Activated naive CD4-positive, alpha-beta T cell treated with anti-CD3 and anti-CD28 coated beads, Interleukin-2, amount 10 ng/mL, durations not matched to agents 7 days and 5 days (primary cell): ENCODE data around the gene FANCF.

Source experiments
- CTCF ChIA-PET: fragments of 350-600 bp; sonication (Branson Sonifier 250); formaldehyde crosslinking; loops from one replicate; lab custom pipeline; 2021; ENCODE audit warnings: antibody characterized with exemption; lab: Charles Lee
- DNase-seq: peaks from one replicate; pipeline ENCODE4 v3.0.0-alpha.2; 2020
- H3K27ac Mint-ChIP-seq: one replicate; pipeline ENCODE4 v1.8.0; 2021; ENCODE audit warnings: mild to moderate bottlenecking, moderate library complexity, mixed read lengths
- H3K27me3 Mint-ChIP-seq: one replicate; pipeline ENCODE4 v1.8.0; 2021; ENCODE audit warnings: mild to moderate bottlenecking, mixed read lengths
- H3K36me3 Mint-ChIP-seq: one replicate; pipeline ENCODE4 v1.8.0; 2021; ENCODE audit warnings: mixed read lengths
- H3K4me1 Mint-ChIP-seq: one replicate; pipeline ENCODE4 v1.8.0; 2021; ENCODE audit warnings: mixed read lengths
- H3K4me3 Mint-ChIP-seq: one replicate; pipeline ENCODE4 v1.8.0; 2021; ENCODE audit warnings: mild to moderate bottlenecking, moderate library complexity, mixed read lengths
- H3K9me3 Mint-ChIP-seq: one replicate; pipeline ENCODE4 v1.8.0; 2021; ENCODE audit warnings: mixed read lengths

FANCF gene

GRCh38 chr11:22583963-22584492 is 41.6 kb downstream of the FANCF start:
- H3K36me3 Mint-ChIP-seq: no peaks in the 10 kb centered on the region
- H3K9me3 Mint-ChIP-seq: no peaks in the 10 kb centered on the region
- no peak for DNase-seq
- no peaks in the 10 kb centered on the region for H3K4me1 Mint-ChIP-seq
- CTCF ChIA-PET: no interaction called here
- no peak overlapping the region for H3K27ac Mint-ChIP-seq
- H3K4me3 Mint-ChIP-seq: no peak overlapping the region
- no peaks in the 10 kb centered on the region for H3K27me3 Mint-ChIP-seq

- DNase-seq: no peak
- H3K4me1 Mint-ChIP-seq: no peaks in the 10 kb centered on the region
- no peak overlapping the region for H3K4me3 Mint-ChIP-seq
- no peak overlapping the region for H3K27ac Mint-ChIP-seq
- no peaks in the 10 kb centered on the region for H3K36me3 Mint-ChIP-seq
- CTCF ChIA-PET: no interaction called here
- no peaks in the 10 kb centered on the region for H3K9me3 Mint-ChIP-seq
- no peaks in the 10 kb centered on the region for H3K27me3 Mint-ChIP-seq
These were observed 43.5 kb downstream of the FANCF start for GRCh38 chr11:22582151-22582410.

GRCh38 chr11:22581354-22582150 is 44.1 kb downstream of the FANCF start:
- Mint-ChIP-seq H3K27ac (no peak overlapping the region), H3K4me1 (no peaks in the 10 kb centered on the region), H3K27me3 (no peaks in the 10 kb centered on the region), H3K9me3 (no peaks in the 10 kb centered on the region), H3K4me3 (no peak overlapping the region), H3K36me3 (no peaks in the 10 kb centered on the region)
- DNase-seq: no peak
- CTCF ChIA-PET: no interaction called here

- no peak for DNase-seq
- H3K36me3 Mint-ChIP-seq: no peaks in the 10 kb centered on the region
- H3K9me3 Mint-ChIP-seq: no peaks in the 10 kb centered on the region
- no peaks in the 10 kb centered on the region for H3K27me3 Mint-ChIP-seq
- CTCF ChIA-PET: no interaction called here
- H3K4me1 Mint-ChIP-seq: no peaks in the 10 kb centered on the region
- H3K27ac Mint-ChIP-seq: no peak overlapping the region
- H3K4me3 Mint-ChIP-seq: no peak overlapping the region
These were observed 47.8 kb downstream of the FANCF start for GRCh38 chr11:22577854-22578253.
